ENCODE data around the gene TMEM185B.

The TMEM185B gene

DNA sequence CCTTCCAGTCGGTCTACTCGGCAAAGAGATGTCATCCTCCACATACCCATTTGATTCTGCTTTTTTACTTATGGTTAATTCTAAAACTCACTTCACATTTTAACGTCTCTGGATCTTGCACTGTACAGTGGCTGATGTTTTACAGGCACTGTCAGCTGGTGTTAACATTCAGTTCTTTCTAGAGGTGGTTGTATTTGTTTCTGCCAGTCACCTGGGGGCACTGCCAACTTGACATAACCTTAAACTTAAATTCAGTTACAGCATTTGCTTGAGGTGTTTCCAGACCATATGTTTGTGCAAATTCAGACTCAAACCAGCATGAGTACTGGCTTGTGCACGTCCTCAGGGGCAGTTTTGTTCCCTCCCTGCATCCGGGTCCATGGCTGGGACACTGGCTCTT lies 5.3 kb upstream of the TMEM185B start:
- H3F3A ChIP-seq (ENCODE audit: insufficient read depth): no peaks in the 10 kb centered on the region
- TF ChIP-seq EZH2phosphoT487 (conservative IDR thresholded peaks at IDR 0.05; ENCODE audit: low read length): no peak
- TF ChIP-seq, protein P1, sequence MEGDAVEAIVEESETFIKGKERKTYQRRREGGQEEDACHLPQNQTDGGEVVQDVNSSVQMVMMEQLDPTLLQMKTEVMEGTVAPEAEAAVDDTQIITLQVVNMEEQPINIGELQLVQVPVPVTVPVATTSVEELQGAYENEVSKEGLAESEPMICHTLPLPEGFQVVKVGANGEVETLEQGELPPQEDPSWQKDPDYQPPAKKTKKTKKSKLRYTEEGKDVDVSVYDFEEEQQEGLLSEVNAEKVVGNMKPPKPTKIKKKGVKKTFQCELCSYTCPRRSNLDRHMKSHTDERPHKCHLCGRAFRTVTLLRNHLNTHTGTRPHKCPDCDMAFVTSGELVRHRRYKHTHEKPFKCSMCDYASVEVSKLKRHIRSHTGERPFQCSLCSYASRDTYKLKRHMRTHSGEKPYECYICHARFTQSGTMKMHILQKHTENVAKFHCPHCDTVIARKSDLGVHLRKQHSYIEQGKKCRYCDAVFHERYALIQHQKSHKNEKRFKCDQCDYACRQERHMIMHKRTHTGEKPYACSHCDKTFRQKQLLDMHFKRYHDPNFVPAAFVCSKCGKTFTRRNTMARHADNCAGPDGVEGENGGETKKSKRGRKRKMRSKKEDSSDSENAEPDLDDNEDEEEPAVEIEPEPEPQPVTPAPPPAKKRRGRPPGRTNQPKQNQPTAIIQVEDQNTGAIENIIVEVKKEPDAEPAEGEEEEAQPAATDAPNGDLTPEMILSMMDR (IDR thresholded peaks at IDR 0.05; ENCODE audit: insufficient read depth, low read length, poor library complexity, severe bottlenecking): no peak
- H4K20me1 ChIP-seq (ENCODE audit: low read depth, low read length): no peaks in the 10 kb centered on the region
- H3K4me3 ChIP-seq (ENCODE audit: insufficient read depth, low read length, poor library complexity, severe bottlenecking): no peak overlapping the region
- no peak overlapping the region for H3K9ac ChIP-seq (ENCODE audit: low read length)
- H3K27ac ChIP-seq (ENCODE audit: low read depth, low read length): no peak overlapping the region
- no peaks in the 10 kb centered on the region for H3K36me3 ChIP-seq (ENCODE audit: low read length)
- H3K4me2 ChIP-seq (ENCODE audit: low read depth, low read length, poor library complexity, severe bottlenecking): no peak overlapping the region
- H3K27me3 ChIP-seq (ENCODE audit: low read length): no peaks in the 10 kb centered on the region
- no peaks in the 10 kb centered on the region for H3K9me3 ChIP-seq (ENCODE audit: insufficient read depth, low read length)
- no peak overlapping the region for H2AFZ ChIP-seq (ENCODE audit: low read depth, low read length, severe bottlenecking)
- no peaks in the 10 kb centered on the region for H3K79me2 ChIP-seq (ENCODE audit: insufficient read depth, low read length)
- H3K9me2 ChIP-seq (replicated peaks; ENCODE audit: insufficient read depth, low read length): no peaks in the 10 kb centered on the region

DNA sequence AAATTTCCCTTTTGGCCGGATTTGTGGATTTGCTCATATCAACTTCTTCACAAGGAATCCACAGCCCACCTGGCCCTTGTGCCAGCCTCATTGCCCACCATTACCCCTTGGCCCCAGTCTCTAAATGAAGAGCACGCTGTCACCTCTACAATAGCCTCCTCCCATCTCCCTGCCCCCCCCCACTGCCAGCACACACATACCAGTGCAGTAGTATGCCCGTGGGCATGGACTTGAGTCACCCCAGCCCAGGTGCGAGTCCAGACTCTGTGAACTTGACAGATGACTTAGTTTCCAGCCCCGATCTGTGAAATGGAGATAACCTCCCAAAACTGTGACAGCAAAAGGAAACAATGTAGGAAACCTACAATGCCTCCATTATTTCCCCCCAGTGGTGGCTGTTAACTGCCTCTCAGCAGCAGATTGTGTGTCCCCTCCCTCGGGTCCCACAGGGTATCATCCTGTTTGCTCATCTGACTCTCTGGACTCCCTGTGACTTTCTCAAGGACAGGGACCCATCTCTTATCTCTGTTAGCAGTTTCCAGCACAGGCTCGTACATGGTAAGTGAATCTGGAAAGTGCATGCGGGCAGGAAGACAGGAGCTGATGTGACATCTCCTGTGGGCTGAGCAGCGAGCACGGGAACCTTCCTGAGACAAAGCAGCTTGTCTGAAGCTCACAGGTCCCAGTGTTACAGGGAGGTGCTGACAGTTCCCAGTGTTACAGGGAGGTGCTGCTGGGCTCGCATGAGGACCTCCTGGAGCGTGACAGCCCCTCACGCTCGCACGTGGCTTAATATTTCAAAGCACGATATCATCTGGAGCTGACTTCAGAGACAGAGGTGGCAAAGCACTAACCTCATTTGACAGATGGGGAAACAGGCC lies 4.2 kb upstream of the TMEM185B start:
- Histone ChIP-seq H3K4me2 (ENCODE audit: low read depth, low read length, poor library complexity, severe bottlenecking) (no peak overlapping the region), H3F3A (ENCODE audit: insufficient read depth) (no peaks in the 10 kb centered on the region)

DNA sequence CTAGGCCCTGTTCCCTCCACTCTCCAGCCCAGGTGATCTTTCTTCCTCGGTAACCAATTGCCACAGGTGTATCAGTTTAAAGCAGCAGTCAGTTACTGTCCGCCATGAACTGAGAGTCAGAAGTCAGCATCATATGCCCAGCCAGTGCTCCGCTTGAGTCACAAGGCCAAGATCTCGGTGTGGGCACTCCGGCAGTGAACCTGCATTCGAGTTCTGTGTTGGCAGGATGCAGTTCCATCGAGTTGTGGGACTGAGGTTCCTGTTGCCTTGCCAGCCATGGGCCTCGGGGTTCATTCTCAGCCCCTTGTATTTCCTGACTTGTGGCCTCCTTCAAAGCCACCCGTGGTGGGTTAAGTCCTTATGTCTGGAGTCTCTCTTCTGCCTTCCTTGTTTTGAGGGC lies 3.1 kb upstream of the TMEM185B start:
- Histone ChIP-seq H3K4me2 (ENCODE audit: low read depth, low read length, poor library complexity, severe bottlenecking) (no peak overlapping the region), H3K36me3 (ENCODE audit: low read length) (no peaks in the 10 kb centered on the region), H4K20me1 (ENCODE audit: low read depth, low read length) (no peaks in the 10 kb centered on the region), H3K9me2 (replicated peaks; ENCODE audit: insufficient read depth, low read length) (no peaks in the 10 kb centered on the region), H3K27me3 (ENCODE audit: low read length) (no peaks in the 10 kb centered on the region), H3F3A (ENCODE audit: insufficient read depth) (no peaks in the 10 kb centered on the region), H3K27ac (ENCODE audit: low read depth, low read length) (no peak overlapping the region), H3K79me2 (ENCODE audit: insufficient read depth, low read length) (no peaks in the 10 kb centered on the region), H3K9me3 (ENCODE audit: insufficient read depth, low read length) (no peaks in the 10 kb centered on the region), H3K4me3 (ENCODE audit: insufficient read depth, low read length, poor library complexity, severe bottlenecking) (no peak overlapping the region), H2AFZ (ENCODE audit: low read depth, low read length, severe bottlenecking) (no peak overlapping the region), H3K9ac (ENCODE audit: low read length) (no peak overlapping the region)
- TF ChIP-seq EZH2phosphoT487 (conservative IDR thresholded peaks at IDR 0.05; ENCODE audit: low read length): no peak
- TF ChIP-seq, protein P1 (IDR thresholded peaks at IDR 0.05; ENCODE audit: insufficient read depth, low read length, poor library complexity, severe bottlenecking): no peak

More for the DNA sequence above, 4.2 kb upstream of the TMEM185B start:
- no peak overlapping the region for H3K9ac ChIP-seq (ENCODE audit: low read length)
- H4K20me1 ChIP-seq (ENCODE audit: low read depth, low read length): no peaks in the 10 kb centered on the region
- H3K36me3 ChIP-seq (ENCODE audit: low read length): no peaks in the 10 kb centered on the region
- H3K9me3 ChIP-seq (ENCODE audit: insufficient read depth, low read length): no peaks in the 10 kb centered on the region
- TF ChIP-seq, protein P1 (IDR thresholded peaks at IDR 0.05; ENCODE audit: insufficient read depth, low read length, poor library complexity, severe bottlenecking): no peak
- no peak for TF ChIP-seq EZH2phosphoT487 (conservative IDR thresholded peaks at IDR 0.05; ENCODE audit: low read length)
- H3K27ac ChIP-seq (ENCODE audit: low read depth, low read length): no peak overlapping the region
- H3K4me3 ChIP-seq (ENCODE audit: insufficient read depth, low read length, poor library complexity, severe bottlenecking): no peak overlapping the region
- no peaks in the 10 kb centered on the region for H3K27me3 ChIP-seq (ENCODE audit: low read length)
- H3K9me2 ChIP-seq (replicated peaks; ENCODE audit: insufficient read depth, low read length): no peaks in the 10 kb centered on the region
- H2AFZ ChIP-seq (ENCODE audit: low read depth, low read length, severe bottlenecking): no peak overlapping the region
- no peaks in the 10 kb centered on the region for H3K79me2 ChIP-seq (ENCODE audit: insufficient read depth, low read length)
